Fibroblast of skin of abdomen (primary cell): ENCODE measurements around the gene ACAT2.
A peak's percentile ranks its signal among the peaks of the same experiment; 100 is the strongest.
"Not testable (repeated sequence)": the region's sequence is repeated elsewhere in the genome, so short reads cannot be mapped to it uniquely, and the experiment has no call there.

Experiments
- DNase-seq: peaks from one replicate; pipeline ENCODE4 v3.0.0-alpha.2; 2013

The ACAT2 gene

GRCh38 chr6:159777240-159777904 is 15.5 kb downstream of the ACAT2 start:
- DNase-seq = no peak

- DNase-seq = no peak
These were observed 16.3 kb downstream of the ACAT2 start for GRCh38 chr6:159778131-159778530.

GRCh38 chr6:159778542-159779103 is 16.8 kb downstream of the ACAT2 start:
- DNase-seq = no peak

GRCh38 chr6:159788276-159788675 is 26.4 kb downstream of the ACAT2 start:
- DNase-seq = no peak

GRCh38 chr6:159788753-159789376 is 27.0 kb downstream of the ACAT2 start:
- peak; percentile 10 for DNase-seq

GRCh38 chr6:159789377-159790148 is 27.7 kb downstream of the ACAT2 start, which contains the start of gene TCP1:
Gene TCP1 (minus strand): TSS chr6:159789602. CDS start chr6:159789468, 134 bp downstream.
- DNase-seq = peak; percentile 100

- peak; percentile 98 for DNase-seq
These were observed 28.5 kb downstream of the ACAT2 start, which contains the start of gene MRPL18 for GRCh38 chr6:159790149-159790955. Gene MRPL18 (plus strand): TSS chr6:159790467. CDS start chr6:159790588, 121 bp downstream.

GRCh38 chr6:159790956-159791598 is 29.2 kb downstream of the ACAT2 start:
- no peak for DNase-seq

GRCh38 chr6:159794976-159795375 is 33.1 kb downstream of the ACAT2 start:
- DNase-seq = not testable (repeated sequence)

- no peak for DNase-seq
These were observed 35.7 kb downstream of the ACAT2 start for GRCh38 chr6:159797554-159797953.

- DNase-seq = no peak
These were observed 38.5 kb downstream of the ACAT2 start, which contains the start of gene PNLDC1 for GRCh38 chr6:159800141-159800865. Gene PNLDC1 (plus strand): TSS chr6:159800276. CDS start chr6:159800308, 32 bp downstream.

- DNase-seq = no peak
These were observed 40.1 kb downstream of the ACAT2 start for GRCh38 chr6:159801935-159802334.

- DNase-seq = no peak
These were observed 42.7 kb downstream of the ACAT2 start for GRCh38 chr6:159804504-159804903.

- DNase-seq = no peak
These were observed 43.7 kb downstream of the ACAT2 start for GRCh38 chr6:159805440-159806020.

- DNase-seq = no peak
These were observed 44.2 kb downstream of the ACAT2 start for GRCh38 chr6:159806021-159806458.

GRCh38 chr6:159807150-159807858 is 45.5 kb downstream of the ACAT2 start:
- DNase-seq = no peak

GRCh38 chr6:159808647-159809046 is 46.8 kb downstream of the ACAT2 start:
- DNase-seq = no peak

- DNase-seq = no peak
These were observed 47.3 kb downstream of the ACAT2 start for GRCh38 chr6:159809149-159809548.

GRCh38 chr6:159813781-159814180 is 51.9 kb downstream of the ACAT2 start:
- DNase-seq = no peak

GRCh38 chr6:159815410-159815809 is 53.6 kb downstream of the ACAT2 start:
- DNase-seq = no peak
